ENCODE measurements around the gene C14orf132.

DNA sequence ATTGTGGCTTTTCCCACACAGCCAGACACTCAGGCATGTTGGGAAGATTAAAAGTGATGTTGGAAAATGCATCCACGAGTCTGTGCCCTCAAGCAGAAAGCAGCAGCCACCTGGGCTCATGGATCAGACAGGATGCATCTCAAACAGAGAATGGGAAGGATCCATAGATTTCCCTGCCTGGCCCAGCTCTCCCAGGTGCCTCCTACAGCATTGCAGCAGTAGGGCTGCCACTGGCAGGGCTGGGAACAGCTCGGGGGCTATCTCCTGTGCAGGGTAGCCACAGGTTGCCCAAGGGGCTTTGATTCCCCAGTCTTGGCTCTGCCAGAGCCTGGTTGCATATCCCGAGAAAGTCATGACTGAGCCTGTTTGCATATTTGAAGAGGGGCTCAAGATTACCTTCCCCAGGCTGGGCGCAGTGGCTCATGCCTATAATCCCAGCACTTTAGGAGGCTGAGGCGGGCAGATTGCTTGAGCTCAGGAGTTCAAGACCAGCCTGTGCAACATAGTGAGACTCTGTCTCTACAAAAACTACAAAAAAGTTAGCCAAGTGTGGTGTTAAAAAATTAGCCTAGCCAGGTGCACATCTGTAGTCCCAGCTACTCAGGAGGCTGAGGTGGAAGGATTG, 19.5 kb downstream of the C14orf132 start:
- no peak for TF ChIP-seq POLR2AphosphoS5 (IDR thresholded peaks at IDR 0.05; ENCODE audit: low read depth, low read length)
- no peak for TF ChIP-seq POLR2A (IDR thresholded peaks at IDR 0.05; ENCODE audit: low read depth, low read length)
